GM19239 (cell line): ENCODE data around the gene PRPS2.

Experiments used
- DNase-seq: peaks from one replicate; pipeline ENCODE4 v3.0.0; 2011; ENCODE audit warnings: low spot score; ENCODE audit not compliant: insufficient read length
- FAIRE-seq: peaks from 2 replicates; lab custom pipeline; 2011; peaks lifted over from hg19 to GRCh38; lab: Jason Lieb, UNC

Gene PRPS2

GRCh38 chrX:12811658-12812057 is 20.4 kb downstream of the PRPS2 start:
- DNase-seq (no peak), FAIRE-seq (no peak)

- FAIRE-seq (peak; percentile 97), DNase-seq (peak; percentile 4)
Measured at GRCh38 chrX:12814420-12814819, 23.2 kb downstream of the PRPS2 start.

- DNase-seq = no peak
- FAIRE-seq = no peak
Measured at GRCh38 chrX:12817528-12817927, 26.3 kb downstream of the PRPS2 start.

- DNase-seq (no peak), FAIRE-seq (no peak)
Measured at GRCh38 chrX:12819222-12819621, 28.0 kb downstream of the PRPS2 start.

GRCh38 chrX:12820737-12821136 is 29.5 kb downstream of the PRPS2 start:
- DNase-seq (no peak), FAIRE-seq (no peak)

DNA sequence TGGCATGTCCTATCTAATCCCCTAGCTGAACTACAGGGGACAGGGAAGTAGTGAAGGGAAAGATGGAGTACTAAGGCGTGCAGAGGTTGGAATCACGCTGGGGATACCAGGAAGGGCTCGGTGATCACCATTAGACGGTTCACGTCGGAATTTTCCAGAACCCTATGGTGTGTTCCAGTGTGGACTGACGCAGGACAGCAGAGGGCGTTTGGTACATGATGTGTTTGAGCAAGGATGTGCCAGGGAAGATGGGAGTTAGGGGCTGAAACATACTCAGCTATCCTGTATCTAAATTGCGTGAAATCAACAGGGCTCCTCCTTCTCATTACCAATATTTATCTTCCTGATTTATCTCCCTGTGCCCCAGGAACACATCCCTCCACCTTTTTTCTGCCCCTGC is 33.7 kb downstream of the PRPS2 start:
- DNase-seq (no peak), FAIRE-seq (no peak)

DNA sequence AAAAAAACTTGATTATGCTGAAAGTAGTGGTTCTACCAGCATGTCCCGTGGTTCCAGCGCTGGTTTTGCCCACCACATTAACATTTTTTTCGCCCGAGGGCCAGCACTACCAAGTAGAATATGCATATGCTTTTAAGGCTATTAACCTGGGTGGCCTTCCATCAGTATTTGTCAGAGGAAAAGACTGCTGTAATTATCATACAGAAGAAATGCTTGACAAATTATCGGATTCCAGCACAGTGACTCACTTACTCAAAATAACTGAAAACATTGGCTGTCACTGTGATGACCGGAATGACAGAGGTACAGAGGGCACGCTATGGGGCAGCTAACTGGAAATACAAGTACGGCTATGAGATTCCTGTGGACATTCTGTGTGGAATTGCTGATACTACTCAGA is 34.6 kb downstream of the PRPS2 start:
- FAIRE-seq = no peak
- DNase-seq = no peak

DNA sequence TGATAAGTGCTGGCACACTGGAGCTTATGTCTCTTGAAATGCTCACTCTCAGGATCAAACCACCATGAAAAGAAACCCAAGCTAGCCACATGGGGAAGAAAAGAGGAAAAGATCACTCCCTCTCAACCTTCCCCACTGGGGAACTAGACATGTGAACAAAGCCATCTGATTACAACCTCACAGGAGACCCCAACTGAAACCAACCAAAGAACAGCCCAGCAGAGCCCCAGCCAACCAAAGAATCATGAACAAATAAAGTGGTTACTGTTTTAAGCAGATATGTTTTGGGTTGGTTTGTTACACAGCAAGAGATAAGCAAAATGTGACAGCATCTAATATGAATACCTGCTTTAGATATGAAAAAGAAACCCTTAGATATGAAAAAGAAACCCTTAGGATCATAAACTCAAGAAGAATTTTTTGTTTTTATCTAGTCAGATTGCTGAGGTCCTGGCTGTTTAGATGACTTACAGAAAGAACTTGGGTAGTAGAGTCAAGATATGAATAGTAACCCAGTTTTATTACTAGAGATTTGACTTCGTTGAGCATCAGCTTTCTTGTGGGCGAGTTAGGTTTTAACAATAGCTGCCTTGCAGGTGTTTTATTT is 52.0 kb downstream of the PRPS2 start:
- DNase-seq = no peak
- no peak for FAIRE-seq

- DNase-seq (peak; percentile 5), FAIRE-seq (peak; percentile 100)
Measured at GRCh38 chrX:12843668-12844279, 52.6 kb downstream of the PRPS2 start.

DNA sequence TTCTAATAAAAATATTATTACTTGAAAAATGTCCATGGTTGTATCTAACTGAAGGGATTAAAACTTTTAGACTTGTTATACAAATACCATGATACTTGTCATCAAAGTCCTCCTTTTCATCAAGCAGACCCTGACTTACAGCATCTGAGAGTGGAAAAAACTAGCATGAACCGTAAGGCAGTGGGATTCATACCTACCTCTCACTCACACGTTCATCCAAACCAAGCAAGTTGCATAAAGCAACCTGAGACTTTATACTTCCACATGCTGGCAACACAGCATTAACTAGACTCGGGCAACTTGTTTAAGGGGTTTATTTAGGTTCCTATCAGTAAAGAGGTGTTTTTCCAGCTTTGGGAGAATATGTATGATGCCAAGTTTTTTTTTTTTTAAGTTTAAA is 53.1 kb downstream of the PRPS2 start:
- no peak for FAIRE-seq

DNA sequence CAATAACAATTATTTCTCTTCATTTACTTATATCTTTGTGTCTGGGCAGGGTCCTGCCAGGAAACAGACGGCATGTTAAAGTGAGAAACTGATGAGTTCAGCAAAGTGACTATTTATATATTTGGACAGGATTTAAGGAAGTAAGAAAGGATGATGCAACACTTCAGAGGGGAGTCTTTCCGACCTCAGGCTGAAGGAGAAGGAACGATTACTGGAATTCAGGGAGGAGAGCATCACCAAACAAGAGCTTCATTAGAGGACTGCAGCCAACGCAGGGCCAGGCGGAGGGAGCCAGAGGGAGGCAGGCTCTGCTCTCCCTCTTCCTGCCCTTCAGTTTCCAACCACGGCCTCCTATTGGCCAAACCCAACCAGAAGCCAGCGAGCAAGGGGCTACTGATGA is 74.1 kb downstream of the PRPS2 start:
- FAIRE-seq (no peak), DNase-seq (no peak)

More for the DNA sequence above, 53.1 kb downstream of the PRPS2 start:
- no peak for DNase-seq

GRCh38 chrX:12866451-12867377 is 75.5 kb downstream of the PRPS2 start, which contains the start of gene TLR7:
Gene TLR7, plus strand, starts transcription at chrX:12867072. Its CDS starts 507 bp downstream, at chrX:12867579.
- DNase-seq (no peak), FAIRE-seq (no peak)

GRCh38 chrX:12867685-12868084 is 76.5 kb downstream of the PRPS2 start:
- no peak for DNase-seq
- no peak for FAIRE-seq

- FAIRE-seq = no peak
- no peak for DNase-seq
Measured at GRCh38 chrX:12868747-12869146, 77.5 kb downstream of the PRPS2 start.

- DNase-seq (no peak), FAIRE-seq (peak; percentile 90)
Measured at GRCh38 chrX:12871257-12871656, 80.0 kb downstream of the PRPS2 start.

DNA sequence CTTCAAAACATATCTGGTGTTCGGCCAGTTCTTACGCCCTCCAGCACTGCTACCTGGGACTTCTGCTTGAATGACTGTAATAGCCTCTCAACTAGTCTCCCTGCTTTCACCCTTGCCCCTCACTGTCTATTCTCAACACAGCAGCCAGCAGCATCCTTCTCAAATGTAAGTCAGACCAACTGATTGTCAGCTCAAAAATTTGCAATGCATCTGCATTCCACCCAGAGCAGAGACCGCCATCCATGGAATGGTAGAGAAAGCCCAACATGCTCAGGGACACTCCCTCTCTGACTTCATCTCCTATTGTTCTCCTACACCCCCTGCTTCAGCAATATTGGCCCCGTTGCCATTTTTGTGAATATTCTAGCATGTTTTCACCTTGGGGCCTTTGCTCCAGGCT is 81.5 kb downstream of the PRPS2 start:
- DNase-seq (no peak), FAIRE-seq (no peak)
